HG02571 (cell line): ENCODE results near the gene NFIL3.
"Not testable (repeated sequence)": the region's sequence is repeated elsewhere in the genome, so short reads cannot be mapped to it uniquely, and the experiment has no call there.

Experiments
- ATAC-seq: cut with Tn5 transposase; IDR thresholded peaks from one replicate; pipeline ENCODE4 v1.9.1; 2021; ENCODE audit warnings: mild to moderate bottlenecking, moderate library complexity; ENCODE audit not compliant: unreplicated experiment

The NFIL3 gene

GRCh38 chr9:91423785-91424402 lies at the start of gene NFIL3:
TSS of gene NFIL3 (minus strand) at chr9:91423832. CDS start at chr9:91410734, 13,098 bp downstream.
- ATAC-seq = peak; percentile 75

- ATAC-seq = not testable (repeated sequence)
These were observed 47.9 kb upstream of the NFIL3 start for GRCh38 chr9:91471524-91471923.

- no peak for ATAC-seq
These were observed 41.8 kb upstream of the NFIL3 start for GRCh38 chr9:91465420-91465819.

GRCh38 chr9:91458906-91459305 lies 35.3 kb upstream of the NFIL3 start:
- no peak for ATAC-seq

- no peak for ATAC-seq
These were observed 29.2 kb upstream of the NFIL3 start for GRCh38 chr9:91452844-91453243.

- ATAC-seq = no peak
These were observed 28.0 kb upstream of the NFIL3 start for GRCh38 chr9:91451431-91452270.

GRCh38 chr9:91445135-91445534 lies 21.5 kb upstream of the NFIL3 start:
- no peak for ATAC-seq

GRCh38 chr9:91443994-91444392 lies 20.4 kb upstream of the NFIL3 start:
- ATAC-seq = no peak

- no peak for ATAC-seq
These were observed 19.8 kb upstream of the NFIL3 start for GRCh38 chr9:91443321-91443993.

- ATAC-seq = no peak
These were observed 13.2 kb upstream of the NFIL3 start for GRCh38 chr9:91436841-91437240.

GRCh38 chr9:91433180-91433579 lies 9.5 kb upstream of the NFIL3 start:
- ATAC-seq = no peak

- no peak for ATAC-seq
These were observed 7.9 kb upstream of the NFIL3 start for GRCh38 chr9:91431485-91431884.

GRCh38 chr9:91429501-91429900 lies 5.9 kb upstream of the NFIL3 start:
- ATAC-seq = no peak

GRCh38 chr9:91428927-91429351 lies 5.3 kb upstream of the NFIL3 start:
- ATAC-seq = no peak

- no peak for ATAC-seq
These were observed 4.8 kb upstream of the NFIL3 start for GRCh38 chr9:91428436-91428835.

- no peak for ATAC-seq
These were observed 4.2 kb upstream of the NFIL3 start for GRCh38 chr9:91427873-91428272.

- ATAC-seq = no peak
These were observed 2.6 kb upstream of the NFIL3 start for GRCh38 chr9:91426123-91426745.

GRCh38 chr9:91425271-91425670 lies 1.6 kb upstream of the NFIL3 start:
- no peak for ATAC-seq

- no peak for ATAC-seq
These were observed 958 bp upstream of the NFIL3 start for GRCh38 chr9:91424403-91425176.
